GM10847 (cell line): Measurements from ENCODE around the gene AZU1.

ENCODE experiments used
- POLR2A ChIP-seq: IDR thresholded peaks from 2 replicates; pipeline ENCODE4 v1.6.1; 2011; ENCODE audit not compliant: insufficient read length; ENCODE audit errors: extremely low read depth

Gene AZU1

DNA sequence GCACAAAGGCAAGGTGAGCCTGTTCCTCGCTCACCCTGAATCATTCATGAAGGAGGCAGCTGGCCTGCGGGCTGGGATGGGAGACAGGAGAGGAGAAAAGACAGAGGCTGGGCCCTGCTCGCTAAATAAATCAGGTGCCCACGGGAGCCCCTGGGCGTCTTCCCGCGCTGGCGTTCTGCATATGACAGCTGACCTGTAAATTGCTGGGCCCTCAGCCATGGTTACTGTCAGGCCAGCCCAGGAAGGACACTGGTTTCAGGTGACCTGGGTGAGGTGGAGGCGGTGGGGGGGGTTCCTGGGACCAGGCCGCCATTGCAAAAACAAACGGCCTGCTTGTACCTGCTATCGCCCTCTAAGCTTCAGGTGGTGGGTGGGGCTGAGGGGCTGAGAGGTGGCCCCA, 33.8 kb upstream of the AZU1 start:
- TF ChIP-seq POLR2A = no peak

DNA sequence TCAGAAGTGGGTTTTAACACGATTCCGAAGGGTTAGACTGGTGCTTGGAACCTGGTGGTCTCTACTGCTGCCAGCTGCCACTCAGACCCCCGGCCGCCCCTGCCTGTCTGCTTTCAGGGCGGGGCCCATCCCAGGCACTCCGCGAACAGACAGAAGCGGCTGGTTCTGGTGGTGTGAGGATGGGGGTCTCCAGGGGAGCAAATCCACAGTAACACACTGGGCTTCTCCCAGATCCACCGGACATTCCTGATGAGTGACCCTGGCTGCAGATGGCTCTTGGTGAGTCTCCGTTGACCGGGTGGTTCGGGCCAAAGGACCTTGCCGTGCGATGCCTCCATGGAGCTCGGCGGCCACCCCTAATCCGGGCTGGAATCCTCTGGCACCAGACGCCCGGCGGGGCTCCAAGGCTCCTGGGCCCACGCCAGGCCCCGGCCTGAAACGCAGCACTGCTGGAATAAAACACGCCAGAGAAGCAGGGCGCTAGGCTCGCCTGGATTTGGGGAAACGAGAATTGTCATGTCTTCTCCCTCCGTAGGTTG, 32.5 kb upstream of the AZU1 start:
- no peak for TF ChIP-seq POLR2A

DNA sequence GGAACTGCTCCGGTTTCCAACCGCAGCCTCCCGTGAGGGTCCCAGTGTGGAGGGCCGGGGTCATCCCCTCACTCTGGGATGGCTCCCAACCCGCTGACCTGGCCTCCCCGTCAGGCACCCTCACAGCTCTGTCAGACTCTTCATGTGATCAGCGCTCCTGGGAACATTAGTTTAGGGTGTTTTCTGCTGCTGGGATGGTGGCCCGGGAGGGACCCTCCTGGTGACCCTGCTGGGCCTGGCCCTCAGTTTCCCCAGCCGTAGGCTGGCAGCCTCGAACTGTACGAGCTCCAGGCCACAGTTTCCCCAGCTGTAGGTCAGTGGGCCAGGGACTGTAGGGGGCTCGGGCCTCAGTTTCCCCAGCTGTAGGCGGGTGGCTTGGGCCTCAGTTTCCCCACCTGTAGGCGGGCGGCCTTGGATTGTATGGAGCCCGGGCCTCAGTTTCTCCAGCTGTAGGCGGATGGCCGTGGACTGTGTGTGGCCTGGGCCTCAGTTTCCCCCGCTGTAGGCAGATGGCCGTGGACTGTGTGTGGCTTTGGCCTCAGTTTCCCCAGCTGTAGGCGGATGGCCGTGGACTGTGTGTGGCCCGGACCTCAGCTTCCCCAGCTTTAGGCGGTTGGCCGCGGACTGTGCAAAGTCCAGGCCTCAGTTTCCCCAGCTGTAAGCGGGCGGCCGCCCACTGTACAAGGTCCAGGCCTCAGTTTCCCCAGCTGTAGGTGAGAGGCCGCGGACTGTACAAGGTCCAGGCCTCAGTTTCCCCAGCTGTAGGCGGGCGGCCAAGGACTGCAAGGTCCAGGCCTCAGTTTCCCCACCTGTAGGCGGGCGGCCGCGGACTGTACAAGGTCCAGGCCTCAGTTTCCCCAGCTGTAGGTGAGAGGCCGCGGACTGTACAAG, 31.7 kb upstream of the AZU1 start:
- no peak for TF ChIP-seq POLR2A

DNA sequence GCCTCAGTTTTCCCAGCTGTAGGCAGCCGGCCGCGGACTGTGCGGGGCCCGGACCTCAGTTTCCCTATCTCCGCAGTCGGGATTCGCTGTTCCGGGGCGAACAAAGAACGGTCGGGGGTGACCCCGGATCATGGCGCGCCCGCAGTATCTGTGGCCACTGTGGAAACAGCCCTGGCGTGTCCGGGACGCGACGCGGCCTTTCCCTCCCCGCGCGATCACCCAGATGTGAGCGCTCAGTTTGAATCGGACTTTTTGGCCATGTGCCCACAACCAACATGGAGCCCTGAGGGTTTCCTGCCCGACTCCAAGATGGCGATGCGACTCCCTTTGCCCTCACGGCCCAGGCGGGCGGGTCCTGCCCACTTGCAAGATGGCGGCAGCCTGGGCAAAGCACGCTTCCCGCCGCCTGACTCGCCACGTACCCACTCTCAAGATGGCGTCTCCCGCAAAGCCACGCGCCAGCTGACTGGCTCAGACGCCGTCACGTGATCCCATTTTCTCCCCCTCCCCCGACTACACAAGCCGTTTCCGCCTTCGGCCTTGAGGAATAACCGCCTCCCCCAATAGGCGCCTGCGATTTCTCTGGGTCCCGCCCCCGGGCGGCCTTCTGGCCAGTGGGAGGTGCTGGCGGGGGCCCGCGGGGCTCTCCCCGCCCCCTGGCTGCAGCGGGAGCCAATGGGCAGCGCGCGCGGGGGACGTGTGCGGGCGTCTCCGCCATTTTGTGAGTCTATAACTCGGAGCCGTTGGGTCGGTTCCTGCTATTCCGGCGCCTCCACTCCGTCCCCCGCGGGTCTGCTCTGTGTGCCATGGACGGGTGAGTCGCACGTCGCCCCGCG, 30.7 kb upstream of the AZU1 start, which contains the start of gene PTBP1:
PTBP1 (plus strand) TSS at position 761 of the 836 bp plus-strand sequence; CDS start at position 807, 46 bp downstream.
- peak; percentile 93 for TF ChIP-seq POLR2A

DNA sequence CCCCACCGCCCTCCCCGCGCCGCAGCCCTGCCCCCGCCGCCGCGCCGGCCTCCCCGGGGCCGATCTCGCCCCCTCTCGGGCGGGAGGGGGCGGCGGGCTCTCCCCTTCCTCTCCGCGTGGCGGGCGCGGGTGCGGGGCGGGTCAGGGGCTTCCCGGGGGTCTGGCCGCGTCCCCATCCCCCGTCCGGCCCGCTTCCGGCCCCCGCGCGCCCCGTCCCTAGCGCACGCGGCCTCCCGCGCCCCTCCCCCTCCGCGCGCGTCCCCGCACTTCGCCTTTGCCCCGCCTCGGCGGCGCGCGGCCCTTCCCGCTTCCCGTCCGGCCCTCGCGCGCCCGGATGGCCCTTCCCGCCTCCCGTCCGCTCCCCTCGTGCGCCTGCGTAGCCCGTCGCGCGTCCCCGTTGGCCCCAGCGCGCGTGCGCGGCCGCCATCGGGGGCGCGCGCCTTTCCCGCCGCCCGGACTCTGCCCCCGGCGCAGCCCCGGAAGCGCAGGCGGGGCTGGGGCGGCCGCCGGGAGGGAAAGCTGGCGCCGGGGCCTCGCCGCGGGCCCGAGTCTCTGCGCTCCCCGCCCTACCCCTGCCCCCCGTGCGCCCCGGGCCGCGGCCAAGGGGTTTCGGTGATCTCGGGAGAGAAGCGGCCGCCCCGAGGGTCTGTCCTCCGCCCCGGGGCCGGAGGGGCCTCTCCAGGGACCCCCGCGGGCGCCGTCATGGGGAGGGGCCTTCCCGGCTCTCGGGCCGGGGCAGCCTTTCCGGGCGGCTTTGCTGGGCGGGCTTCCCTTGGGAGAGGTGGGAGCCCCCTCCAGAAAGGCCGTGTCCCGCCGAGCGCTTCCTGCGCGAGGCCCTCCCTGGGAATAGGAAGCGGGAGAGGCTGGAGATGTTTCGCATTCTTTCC, 29.9 kb upstream of the AZU1 start:
- peak; percentile 6 for TF ChIP-seq POLR2A

DNA sequence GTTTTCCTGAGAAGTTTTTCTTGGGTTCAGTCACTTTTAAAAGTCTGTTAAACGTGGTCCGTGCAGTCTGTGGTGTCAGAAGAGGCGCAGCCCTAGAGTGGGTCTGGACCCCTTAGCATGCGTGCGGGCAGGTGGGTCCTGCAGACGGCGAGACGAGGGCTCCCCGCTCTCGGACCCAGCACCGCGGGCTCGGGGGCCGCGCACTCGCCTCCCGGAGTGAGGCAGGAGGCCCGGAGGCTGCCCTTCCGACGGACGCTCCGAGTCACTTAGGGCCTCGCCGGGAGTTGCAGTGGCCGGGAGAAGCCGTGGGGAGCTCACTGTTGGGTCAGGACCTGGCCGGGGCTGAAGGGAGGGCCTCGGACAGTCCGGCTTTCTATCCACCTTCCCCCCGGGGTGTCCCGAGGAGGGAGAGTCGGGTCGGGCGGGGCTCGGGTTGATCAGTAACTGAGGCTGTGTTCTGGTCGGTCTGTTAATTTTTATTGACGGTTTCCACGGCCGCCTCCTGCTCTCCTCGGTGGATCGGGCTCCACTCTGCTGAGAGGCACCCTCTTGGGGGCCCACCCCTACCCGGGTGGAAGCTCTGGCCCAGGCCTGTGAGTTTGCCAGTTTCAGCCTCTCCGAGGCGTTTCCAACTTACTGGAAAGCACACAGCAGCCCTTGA, 29.1 kb upstream of the AZU1 start:
- no peak for TF ChIP-seq POLR2A

DNA sequence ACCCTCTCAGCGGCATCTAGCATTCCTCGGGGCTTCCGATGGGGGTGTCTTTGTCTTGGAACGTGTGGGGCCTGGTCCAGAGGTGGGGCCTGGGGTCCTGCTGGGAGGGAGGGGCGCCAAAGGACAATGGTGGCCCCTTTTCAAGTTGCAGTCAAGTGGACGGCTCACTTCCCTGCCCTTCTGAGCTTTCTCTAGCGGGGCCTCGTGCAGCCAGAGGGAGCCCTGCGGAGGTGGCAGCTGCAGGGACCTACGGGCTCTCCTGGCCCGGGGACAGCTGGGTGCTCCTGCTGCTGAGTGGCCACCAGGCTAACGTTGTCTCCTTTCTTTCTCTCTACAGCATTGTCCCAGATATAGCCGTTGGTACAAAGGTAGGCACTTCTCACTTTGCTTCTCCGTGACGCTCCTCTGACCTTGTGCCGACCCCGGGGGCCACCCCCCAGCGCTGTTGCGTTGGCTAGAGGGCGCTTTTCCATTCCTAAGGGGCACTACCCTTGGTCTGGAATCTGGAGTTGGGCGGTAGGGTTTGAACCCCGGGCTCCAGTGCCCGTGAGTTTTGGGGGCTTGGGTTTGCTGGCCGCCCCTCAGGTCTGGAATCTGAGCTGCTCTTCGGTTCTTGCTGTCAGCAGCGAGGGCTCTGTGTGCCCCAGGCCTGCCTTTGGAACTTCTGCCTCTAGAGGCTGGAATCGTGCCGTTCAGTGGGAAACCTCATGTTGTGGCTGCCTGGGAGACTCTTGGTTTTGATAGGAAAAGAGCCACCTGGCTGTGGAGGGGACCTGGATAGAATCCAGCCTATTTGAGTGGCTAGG, 28.4 kb upstream of the AZU1 start:
- no peak for TF ChIP-seq POLR2A

DNA sequence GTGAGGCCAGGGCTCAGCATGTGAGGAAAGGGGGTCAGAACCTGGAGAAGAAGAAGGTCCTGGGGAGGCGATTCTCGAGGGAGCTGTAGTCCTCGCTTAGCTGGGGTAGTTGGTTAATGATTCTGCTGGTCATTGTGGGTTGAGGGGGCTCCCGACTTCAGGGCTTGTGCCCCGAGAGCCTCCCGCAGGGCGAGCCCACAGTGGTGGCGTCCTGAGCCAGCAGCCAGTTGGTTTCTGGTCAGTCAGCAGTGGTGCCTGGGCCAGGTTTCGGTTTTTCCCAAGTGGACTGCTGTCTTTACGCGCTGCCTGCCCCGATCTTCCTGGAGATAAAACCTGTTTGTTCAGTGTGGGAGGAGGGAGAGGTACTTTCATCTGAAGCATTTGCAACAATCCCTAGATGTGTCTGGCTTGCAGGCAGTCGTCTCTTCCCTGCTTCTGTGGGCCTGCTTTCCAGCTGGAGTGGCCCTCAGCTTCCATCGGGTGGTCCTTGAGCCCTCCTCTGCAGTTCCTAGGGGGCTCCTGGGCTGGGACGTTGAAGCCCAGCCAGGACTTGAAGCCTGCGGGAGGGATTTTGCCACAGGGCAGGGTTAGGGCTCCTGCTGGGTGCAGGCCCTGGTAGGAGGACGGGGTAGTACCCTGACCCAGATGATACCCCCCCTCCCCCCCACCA, 27.1 kb upstream of the AZU1 start:
- no peak for TF ChIP-seq POLR2A

DNA sequence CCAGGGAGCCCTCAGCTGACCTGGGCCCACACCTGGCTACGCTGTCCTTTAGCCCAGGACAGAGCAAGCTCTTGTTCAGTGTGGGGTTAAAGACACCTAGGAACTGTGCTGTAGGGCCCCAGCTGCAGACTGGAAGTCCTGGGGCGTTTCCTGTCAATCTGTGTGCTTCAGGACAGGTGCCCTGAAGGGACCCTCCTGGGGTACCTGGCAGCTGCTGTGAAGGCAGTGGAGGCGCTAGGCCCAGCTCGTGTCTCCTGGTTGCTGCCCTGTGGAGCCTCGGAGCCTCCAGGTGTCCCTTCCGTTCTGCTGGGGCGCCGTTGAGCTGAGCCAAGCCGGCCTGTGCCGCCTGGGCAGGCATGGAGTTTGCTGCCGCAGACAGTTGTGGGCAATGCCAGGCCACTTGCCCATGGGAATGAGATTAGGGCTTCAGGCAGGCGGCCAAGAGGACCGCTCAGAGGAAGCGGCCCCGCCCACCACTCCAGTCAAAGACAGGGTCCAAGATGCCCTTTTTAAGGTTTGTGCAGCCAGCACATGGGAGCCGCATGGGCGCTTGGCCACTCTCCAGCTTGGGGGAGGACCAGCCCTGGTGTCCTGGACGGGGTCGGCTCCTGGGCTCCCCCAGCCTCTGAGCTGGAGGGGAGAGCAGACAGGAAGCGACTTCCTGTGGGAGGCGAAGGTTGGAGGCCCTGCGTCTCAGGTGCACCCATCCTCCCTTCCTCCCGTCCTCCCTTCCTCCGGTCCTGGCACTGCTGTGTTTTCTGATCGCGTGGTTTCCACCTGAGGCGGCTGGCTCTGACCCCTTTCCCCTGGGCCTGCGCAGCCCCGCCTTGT, 26.4 kb upstream of the AZU1 start:
- TF ChIP-seq POLR2A = no peak

DNA sequence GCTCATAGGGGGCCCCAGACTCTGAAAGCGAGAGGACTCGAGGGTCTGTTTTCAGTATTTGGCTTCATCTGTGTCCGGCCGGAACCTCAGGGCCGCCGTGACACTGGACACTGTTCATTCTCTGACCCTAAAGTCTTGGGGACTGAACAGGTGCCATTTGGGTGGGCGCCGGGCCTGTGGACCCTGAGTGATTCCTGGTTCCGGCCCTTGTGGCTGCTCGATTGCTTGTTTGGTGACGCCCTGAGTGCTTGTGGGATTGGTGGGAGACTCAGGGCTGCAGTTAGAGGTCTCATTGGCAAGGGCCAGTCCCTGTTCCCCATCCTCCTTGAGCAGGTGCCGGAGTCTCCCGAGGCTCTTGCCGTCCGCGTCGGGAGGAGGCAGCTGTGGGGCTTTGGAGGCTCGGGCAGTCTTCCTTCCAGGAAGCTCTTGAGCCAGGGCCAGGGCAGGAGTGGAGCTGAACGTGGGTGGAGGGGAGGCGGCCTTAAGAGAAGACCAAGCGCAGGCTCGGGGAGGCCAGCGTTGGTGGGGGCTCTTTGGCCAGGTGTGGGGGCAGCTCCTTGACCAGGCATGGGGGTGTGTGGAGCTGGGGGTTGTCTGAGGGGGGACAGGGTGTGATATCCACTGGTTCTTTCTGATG, 25.7 kb upstream of the AZU1 start:
- no peak for TF ChIP-seq POLR2A

DNA sequence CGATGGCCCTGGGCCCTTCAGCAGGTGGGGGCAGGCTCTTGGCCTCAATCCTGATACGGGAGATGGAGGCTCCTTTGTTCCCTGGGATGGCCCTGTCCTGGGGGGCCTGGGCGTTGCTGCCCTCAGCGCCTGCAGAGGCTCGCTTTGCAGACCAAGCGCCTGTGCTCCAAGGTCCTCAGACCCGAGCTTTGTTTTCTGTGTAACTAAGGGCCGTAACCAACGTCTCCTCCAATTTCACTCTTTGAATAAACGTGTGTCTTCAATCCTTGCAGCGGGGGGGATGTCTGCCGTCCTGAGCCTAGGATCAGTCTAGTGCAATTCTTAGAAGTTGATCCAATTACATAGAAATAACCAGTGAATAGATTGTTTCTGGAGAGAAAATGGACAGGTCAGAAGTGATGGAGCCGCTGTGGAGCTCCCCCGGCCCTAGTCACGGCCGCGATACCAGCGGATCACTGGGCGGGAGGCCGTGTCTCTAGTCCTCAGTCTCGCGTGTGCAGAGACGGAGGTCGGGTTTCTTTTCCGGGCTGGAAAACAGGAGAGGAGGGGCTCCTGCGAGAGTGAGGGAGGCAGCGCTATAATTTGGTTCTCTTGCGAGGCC, 25.0 kb upstream of the AZU1 start:
- no peak for TF ChIP-seq POLR2A
